GM19397 (cell line): Measurements from ENCODE around the gene AGAP4.
"Not testable (repeated sequence)": the region's sequence is repeated elsewhere in the genome, so short reads cannot be mapped to it uniquely, and the experiment has no call there.

Experiments used
- ATAC-seq: cut with Tn5 transposase; IDR thresholded peaks from one replicate; pipeline ENCODE4 v1.9.1; 2021; ENCODE audit warnings: mild to moderate bottlenecking, moderate library complexity; ENCODE audit not compliant: unreplicated experiment

Gene AGAP4

GRCh38 chr10:45847400-45847799 lies at the start of gene AGAP4:
AGAP4 (minus strand) TSS chr10:45847500; CDS start chr10:45847347, 153 bp downstream.
- ATAC-seq, result not testable (repeated sequence)

- ATAC-seq, result not testable (repeated sequence)
Measured at GRCh38 chr10:45890721-45891120, 43.4 kb upstream of the AGAP4 start.

GRCh38 chr10:45889539-45890230 lies 42.4 kb upstream of the AGAP4 start:
- not testable (repeated sequence) for ATAC-seq

- not testable (repeated sequence) for ATAC-seq
Measured at GRCh38 chr10:45882880-45883279, 35.6 kb upstream of the AGAP4 start.

- not testable (repeated sequence) for ATAC-seq
Measured at GRCh38 chr10:45865404-45865803, 18.1 kb upstream of the AGAP4 start.

- ATAC-seq, result not testable (repeated sequence)
Measured at GRCh38 chr10:45864264-45864663, 17.0 kb upstream of the AGAP4 start.

- not testable (repeated sequence) for ATAC-seq
Measured at GRCh38 chr10:45863632-45864031, 16.3 kb upstream of the AGAP4 start.

GRCh38 chr10:45857931-45858330 lies 10.6 kb upstream of the AGAP4 start:
- not testable (repeated sequence) for ATAC-seq

- ATAC-seq, result not testable (repeated sequence)
Measured at GRCh38 chr10:45848467-45848866, 1.2 kb upstream of the AGAP4 start.

- ATAC-seq, result not testable (repeated sequence)
Measured at GRCh38 chr10:45822918-45823317, 24.4 kb downstream of the AGAP4 start.

- not testable (repeated sequence) for ATAC-seq
Measured at GRCh38 chr10:45820107-45820830, 27.0 kb downstream of the AGAP4 start.

GRCh38 chr10:45819552-45819951 lies 27.7 kb downstream of the AGAP4 start:
- ATAC-seq, result no peak

- no peak for ATAC-seq
Measured at GRCh38 chr10:45817912-45818311, 29.4 kb downstream of the AGAP4 start.

GRCh38 chr10:45817130-45817859 lies 30.0 kb downstream of the AGAP4 start:
- ATAC-seq, result no peak

- not testable (repeated sequence) for ATAC-seq
Measured at GRCh38 chr10:45814146-45814545, 33.2 kb downstream of the AGAP4 start.

- ATAC-seq, result not testable (repeated sequence)
Measured at GRCh38 chr10:45812959-45813358, 34.3 kb downstream of the AGAP4 start.

- no peak for ATAC-seq
Measured at GRCh38 chr10:45811075-45811474, 36.2 kb downstream of the AGAP4 start.

GRCh38 chr10:45809837-45810236 lies 37.5 kb downstream of the AGAP4 start:
- ATAC-seq, result no peak

- not testable (repeated sequence) for ATAC-seq
Measured at GRCh38 chr10:45804996-45805395, 42.3 kb downstream of the AGAP4 start.

- not testable (repeated sequence) for ATAC-seq
Measured at GRCh38 chr10:45803060-45804010, 44.0 kb downstream of the AGAP4 start.
